NK-92 (cell line): Measurements from ENCODE around the gene ZC3H6.

ENCODE experiments used
- DNase-seq: peaks from one replicate; lab custom pipeline; 2025; ENCODE audit not compliant: unreplicated experiment; lab: John Stamatoyannopoulos, UW

ZC3H6 gene, protein sequence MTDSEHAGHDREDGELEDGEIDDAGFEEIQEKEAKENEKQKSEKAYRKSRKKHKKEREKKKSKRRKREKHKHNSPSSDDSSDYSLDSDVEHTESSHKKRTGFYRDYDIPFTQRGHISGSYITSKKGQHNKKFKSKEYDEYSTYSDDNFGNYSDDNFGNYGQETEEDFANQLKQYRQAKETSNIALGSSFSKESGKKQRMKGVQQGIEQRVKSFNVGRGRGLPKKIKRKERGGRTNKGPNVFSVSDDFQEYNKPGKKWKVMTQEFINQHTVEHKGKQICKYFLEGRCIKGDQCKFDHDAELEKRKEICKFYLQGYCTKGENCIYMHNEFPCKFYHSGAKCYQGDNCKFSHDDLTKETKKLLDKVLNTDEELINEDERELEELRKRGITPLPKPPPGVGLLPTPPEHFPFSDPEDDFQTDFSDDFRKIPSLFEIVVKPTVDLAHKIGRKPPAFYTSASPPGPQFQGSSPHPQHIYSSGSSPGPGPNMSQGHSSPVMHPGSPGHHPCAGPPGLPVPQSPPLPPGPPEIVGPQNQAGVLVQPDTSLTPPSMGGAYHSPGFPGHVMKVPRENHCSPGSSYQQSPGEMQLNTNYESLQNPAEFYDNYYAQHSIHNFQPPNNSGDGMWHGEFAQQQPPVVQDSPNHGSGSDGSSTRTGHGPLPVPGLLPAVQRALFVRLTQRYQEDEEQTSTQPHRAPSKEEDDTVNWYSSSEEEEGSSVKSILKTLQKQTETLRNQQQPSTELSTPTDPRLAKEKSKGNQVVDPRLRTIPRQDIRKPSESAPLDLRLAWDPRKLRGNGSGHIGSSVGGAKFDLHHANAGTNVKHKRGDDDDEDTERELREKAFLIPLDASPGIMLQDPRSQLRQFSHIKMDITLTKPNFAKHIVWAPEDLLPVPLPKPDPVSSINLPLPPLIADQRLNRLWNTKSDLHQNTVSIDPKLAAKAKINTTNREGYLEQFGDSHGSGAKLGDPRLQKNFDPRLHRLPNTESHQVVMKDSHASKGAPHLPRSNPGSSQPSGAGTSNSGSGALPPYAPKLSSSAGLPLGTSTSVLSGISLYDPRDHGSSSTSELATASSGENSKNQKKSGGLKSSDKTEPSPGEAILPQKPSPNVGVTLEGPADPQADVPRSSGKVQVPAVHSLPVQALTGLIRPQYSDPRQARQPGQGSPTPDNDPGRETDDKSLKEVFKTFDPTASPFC

GRCh38 chr2:112275311-112275886 lies at the start of gene ZC3H6:
Gene ZC3H6, plus strand, starts transcription at chr2:112275597. Its CDS starts 398 bp downstream, at chr2:112275995.
- DNase-seq, result peak; percentile 55

- DNase-seq, result no peak
Measured at GRCh38 chr2:112229348-112229747, 46.0 kb upstream of the ZC3H6 start.

- DNase-seq, result no peak
Measured at GRCh38 chr2:112230371-112230770, 45.0 kb upstream of the ZC3H6 start.

DNA sequence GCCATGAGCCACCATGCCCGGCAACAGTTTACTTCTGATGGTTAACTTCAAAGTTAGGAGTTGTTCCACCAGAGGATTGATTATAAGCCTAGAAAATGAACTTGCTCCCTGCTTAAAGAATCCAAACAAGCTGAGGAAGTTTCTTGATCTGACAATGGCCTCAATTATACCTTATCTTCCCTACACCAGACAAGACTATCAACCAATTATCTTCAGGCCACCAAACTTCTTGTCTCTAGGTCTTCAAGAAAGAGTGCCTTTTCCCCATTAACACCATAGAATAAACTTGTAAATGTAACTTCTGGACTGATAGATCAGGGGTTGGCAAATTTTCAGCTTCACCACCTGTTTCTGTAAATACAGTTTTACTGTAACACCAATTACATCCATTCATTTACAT lies 35.5 kb upstream of the ZC3H6 start:
- DNase-seq, result no peak

- no peak for DNase-seq
Measured at GRCh38 chr2:112242384-112242783, 33.0 kb upstream of the ZC3H6 start.

DNA sequence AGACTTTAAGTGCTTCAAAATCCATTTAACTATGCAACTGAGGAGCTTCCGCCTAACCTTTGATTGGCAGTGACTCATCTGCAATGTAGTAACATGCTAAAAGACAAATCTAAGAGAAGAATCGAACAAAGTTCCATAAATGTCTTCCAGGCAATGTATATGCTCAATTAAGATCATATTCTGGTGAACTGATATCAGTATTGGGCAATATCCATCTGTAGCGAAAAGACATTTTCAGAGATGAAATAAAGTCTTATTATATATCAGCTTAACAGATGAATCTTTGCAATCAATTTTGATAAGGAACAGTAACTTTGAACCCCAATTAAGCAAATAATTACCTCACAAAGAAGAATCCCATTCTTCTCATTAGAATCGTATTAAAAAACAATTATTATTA lies 32.2 kb upstream of the ZC3H6 start:
- no peak for DNase-seq

- DNase-seq, result no peak
Measured at GRCh38 chr2:112244854-112245253, 30.5 kb upstream of the ZC3H6 start.

- DNase-seq, result no peak
Measured at GRCh38 chr2:112251271-112251670, 24.1 kb upstream of the ZC3H6 start.

DNA sequence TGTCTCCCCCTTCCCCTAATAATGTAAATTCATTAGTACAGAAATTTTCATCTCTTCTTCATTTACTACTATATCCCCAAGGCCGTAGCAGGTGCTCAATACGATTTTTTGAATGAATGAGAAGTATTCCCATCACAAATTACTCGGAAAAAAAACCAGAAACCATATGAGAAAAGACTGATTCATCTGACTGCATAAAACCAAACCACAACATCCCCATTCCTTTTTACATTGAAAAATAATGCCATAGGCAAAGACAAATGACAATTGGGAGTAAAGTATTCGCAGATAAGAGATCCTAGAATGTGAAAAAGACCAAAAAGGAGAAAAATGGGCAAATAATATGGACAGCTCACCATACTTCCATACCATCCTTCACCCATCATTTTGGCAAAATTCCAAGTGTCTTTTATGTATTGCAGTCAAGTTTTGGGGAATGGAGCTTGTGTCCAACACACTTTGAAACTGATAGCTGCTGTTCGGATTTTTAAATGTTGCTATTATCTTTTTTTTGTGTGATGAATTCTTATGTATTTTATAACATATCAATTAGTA lies 22.1 kb upstream of the ZC3H6 start:
- no peak for DNase-seq

DNA sequence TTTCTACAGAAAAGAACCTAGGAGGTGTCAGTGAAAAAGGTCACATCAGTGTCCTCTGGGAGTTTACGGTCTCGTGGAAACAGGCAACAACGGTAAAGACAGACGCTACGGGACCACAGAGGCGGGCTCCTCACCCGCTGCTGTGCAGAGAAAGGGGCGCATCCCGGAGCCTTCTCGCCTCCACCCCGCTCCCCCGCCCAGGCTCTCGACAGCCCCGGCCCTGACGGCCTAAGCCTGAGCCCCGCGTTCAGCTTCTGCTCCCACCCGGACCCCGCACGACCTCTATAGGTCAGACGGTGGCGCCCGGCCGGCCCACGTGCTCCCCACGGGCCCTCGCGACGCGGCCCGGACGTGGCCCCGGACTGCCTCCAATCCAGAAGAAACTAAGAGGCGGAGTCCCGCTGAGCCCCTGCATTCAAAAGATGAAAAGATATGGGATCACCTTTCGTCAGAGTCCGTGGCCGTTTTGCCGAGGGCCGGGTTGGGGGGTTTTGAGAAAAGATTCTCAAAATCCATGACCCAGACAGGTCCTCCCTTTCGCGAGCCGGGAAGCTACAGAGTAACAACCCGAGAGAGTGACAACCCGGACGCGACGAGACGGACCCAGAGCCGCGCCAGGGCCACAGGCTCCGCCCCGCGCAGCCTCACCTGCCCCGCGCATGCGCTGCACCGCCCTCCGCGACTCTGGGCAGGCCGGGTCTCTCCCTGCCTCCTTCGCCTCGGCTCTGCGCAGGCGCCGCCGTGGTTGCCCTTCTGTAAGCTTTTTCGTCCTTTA lies 20.7 kb upstream of the ZC3H6 start, which contains the start of gene ZC3H8:
Gene ZC3H8, minus strand, starts transcription at position 577 of the 775 bp plus-strand sequence. Its CDS starts 61 bp downstream, at position 516.
- peak; percentile 73 for DNase-seq

DNA sequence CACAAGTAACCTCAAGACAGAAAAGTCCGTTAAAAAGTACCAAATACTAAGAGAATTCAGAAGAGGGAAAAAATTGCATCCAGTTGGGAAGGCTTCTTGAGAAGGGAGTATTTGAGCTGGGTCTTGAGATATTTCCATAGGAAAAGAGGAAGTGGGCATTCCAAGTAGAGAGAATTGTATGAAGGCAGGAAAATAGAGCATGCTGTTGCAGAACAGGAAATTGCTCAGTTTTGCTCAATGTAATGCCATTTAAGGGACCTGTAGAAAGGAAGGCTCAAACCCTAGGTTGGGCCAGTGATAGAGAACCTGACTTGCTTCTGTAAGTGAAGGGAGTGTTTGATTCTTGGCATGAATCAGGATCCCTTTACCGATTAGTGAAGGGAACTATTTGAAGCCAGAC lies 19.5 kb upstream of the ZC3H6 start:
- no peak for DNase-seq

DNA sequence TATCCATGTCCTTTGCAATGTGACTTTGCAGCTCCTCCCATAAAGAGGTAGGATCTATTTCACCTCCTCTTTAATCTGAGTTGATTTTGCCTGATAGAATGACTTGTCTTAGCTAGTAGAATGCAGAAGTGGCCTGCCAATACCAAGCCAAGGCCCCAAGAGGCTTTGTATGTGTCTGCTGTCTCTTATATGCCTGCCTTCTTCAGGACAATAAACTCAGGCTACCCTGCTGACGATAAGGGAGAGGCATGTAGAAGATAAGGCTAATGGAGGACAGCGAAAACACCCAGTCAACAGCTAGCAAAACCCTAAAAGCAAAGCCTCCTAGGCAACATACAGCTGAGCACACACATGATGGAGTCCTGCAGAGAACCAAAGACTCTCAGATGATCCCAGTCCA lies 18.7 kb upstream of the ZC3H6 start:
- DNase-seq, result no peak

GRCh38 chr2:112257575-112257974 lies 17.8 kb upstream of the ZC3H6 start:
- DNase-seq, result no peak

DNA sequence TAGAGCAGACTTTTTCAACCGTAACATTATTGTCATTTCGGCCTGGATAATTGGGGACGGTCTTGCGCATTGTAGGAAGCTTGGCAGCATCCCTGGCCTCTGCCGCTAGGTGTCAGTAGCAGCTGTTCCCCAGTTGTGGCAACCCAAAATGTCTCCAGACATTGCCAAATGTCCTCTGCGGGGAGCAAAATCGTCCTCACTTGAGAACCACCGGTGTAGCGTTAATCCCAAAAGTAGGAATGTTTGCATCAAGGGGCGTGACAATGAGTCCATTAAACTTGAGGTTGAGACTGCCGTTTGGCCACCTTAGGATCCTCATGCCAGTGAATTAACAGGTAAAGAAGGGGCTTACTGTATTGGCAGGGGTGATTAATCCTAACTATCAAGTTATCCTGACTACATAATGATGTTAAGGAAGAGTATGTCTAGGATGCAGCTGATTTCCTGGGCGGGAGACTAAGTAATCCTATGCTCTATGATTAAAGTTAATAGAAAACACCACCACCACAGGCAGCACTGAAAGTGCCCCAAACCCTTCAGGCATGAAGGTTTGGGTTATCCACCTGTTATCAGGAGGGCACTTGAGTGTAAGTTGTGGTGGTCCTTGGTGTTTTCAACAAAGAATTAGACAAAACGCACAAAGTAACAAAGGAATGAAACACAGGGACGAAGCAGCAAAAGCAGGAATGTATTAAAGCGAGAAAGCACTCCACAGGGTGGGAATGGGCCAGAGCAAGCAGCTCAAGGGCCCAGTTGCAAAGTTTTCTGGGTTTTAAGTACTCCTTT lies 15.7 kb upstream of the ZC3H6 start:
- DNase-seq, result no peak

DNA sequence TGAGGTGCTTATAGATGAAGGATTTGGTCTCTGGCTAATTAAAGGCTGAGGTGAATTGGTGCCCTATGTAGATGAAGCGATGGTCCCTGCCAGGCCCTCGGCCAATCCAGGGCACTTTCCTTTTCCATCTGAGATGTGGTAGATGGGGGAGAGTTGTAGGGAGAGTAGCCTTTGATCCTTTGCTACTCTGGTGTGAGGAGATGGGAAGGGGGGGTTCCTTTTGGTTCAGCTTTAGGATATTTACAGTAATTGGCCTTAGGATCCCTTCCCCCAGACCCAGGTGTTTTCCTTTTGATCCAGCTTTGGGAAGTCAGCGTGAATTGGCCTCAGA lies 15.1 kb upstream of the ZC3H6 start:
- no peak for DNase-seq

DNA sequence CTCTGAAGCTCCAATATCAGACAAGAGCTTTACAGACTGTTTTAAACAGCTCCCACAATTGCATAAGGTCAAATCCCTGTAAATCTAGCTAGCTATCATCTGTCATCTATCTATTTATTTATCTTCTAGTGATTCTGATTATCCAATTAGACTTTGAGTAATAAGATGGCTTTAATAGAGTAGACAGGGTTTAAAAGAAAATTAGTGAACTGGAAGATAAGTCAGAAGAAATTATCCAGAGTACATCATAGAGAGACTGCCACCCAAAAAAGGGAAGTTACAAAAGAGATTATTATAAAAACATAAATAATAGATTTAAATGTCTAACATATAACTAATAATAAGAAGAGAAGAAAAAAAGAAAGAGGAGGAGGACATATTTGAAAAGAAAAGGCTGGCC lies 12.5 kb upstream of the ZC3H6 start:
- DNase-seq, result no peak

GRCh38 chr2:112268547-112268946 lies 6.8 kb upstream of the ZC3H6 start:
- DNase-seq, result no peak

DNA sequence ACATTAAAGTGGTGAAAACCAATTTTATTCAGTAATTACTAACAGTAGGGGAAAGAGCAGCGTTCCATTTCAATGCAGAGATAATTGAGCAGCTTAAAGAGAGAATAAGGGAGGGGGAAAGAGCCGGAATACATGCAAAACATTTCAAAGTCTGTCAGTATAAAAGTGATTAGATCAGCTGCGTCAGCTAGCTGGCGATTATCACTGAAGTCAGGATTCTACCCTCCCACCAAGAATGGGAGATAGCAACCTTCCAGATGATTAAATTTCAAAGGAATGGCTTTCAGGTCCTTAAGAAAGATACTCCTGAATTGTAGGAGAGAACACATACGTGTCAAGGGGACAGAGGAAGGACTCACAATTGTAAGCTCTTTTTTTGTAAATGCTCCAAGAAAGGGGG lies 2.7 kb upstream of the ZC3H6 start:
- DNase-seq, result no peak

DNA sequence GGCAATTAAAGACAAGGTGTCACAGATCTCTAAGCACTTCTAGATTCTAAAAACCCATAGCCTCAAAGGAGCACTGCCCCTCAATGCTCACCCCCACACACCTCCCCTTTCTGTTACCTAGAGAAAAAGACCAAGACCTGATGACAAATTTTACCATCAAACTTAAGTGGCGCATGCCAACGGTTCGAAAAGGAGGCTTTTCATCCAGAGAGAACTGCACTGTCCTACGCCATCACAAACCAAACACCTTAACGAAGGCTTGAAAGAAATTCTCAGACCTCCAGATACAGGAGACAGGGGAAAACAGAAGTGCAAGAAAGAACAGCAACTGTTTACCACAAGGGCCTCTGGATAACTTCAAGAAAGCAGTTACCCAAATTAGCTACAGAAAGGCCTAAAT lies 2.0 kb upstream of the ZC3H6 start:
- DNase-seq, result no peak
